Transverse colon (tissue), 4 donors: ENCODE measurements around the gene NOCT. TPM values are rescaled to one million over a fixed set of nuclear protein-coding genes. Genes with fewer than 3 reads are reported as not detected.
"Not testable (repeated sequence)": the region's sequence is repeated elsewhere in the genome, so short reads cannot be mapped to it uniquely, and the experiment has no call there.

Experiments used
- DNase-seq: peaks from one replicate; pipeline ENCODE4 v3.0.0-alpha.2; 2019
- H3K27ac ChIP-seq, 4 donors: fragments of 200-600 bp; sonication (generic); 2 replicates each; pipeline ENCODE4 v1.5.1; 2016 to 2018; ENCODE audit warnings: inconsistent platforms in 4 of 4
- H3K27me3 ChIP-seq: fragments of 200-600 bp; sonication (generic); 2 replicates; pipeline ENCODE4 v1.5.1; 2017; ENCODE audit warnings: inconsistent platforms
- H3K36me3 ChIP-seq, 4 donors: fragments of 200-600 bp; sonication (generic); 2 replicates each; pipeline ENCODE4 v1.5.1; 2017 to 2019; ENCODE audit warnings: inconsistent platforms in 4 of 4
- H3K4me1 ChIP-seq, 4 donors: fragments of 200-600 bp; sonication (generic); 2 replicates each; pipeline ENCODE4 v1.5.1; 2017 to 2020; ENCODE audit warnings: inconsistent platforms in 4 of 4
- H3K4me3 ChIP-seq, 4 donors: fragments of 200-600 bp; sonication (generic); 1 replicate in 1 of 4; 2 replicates in 3 of 4; pipeline versions ENCODE4 v1.5.1 to v1.6.1; 2017 to 2019; ENCODE audit warnings: inconsistent platforms in 4 of 4
- H3K9me3 ChIP-seq, 2 donors: fragments of 200-600 bp; sonication (generic); 2 replicates each; pipeline ENCODE4 v1.5.1; 2017 to 2019; ENCODE audit warnings: inconsistent platforms in 2 of 2
- CTCF ChIP-seq, 5 experiments: fragments of 200-600 bp in 3 of 5; fragments of 450-650 bp in 2 of 5; sonication (generic) in 3 of 5; IDR thresholded peaks; 1 replicate in 2 of 5; 2 replicates in 3 of 5; pipeline ENCODE4 v1.5.1; 2016 to 2017; ENCODE audit warnings: antibody characterized with exemption in 5 of 5, inconsistent platforms in 3 of 5, mild to moderate bottlenecking in 2 of 5, moderate library complexity in 1 of 5
- EP300 ChIP-seq: sonication (generic); formaldehyde crosslinking; IDR thresholded peaks from one replicate; pipeline ENCODE4 v1.6.1; 2017; ENCODE audit warnings: antibody characterized with exemption, low read depth
- POLR2A ChIP-seq: fragments of 450-650 bp; IDR thresholded peaks from one replicate; pipeline ENCODE4 v1.6.1; 2016; ENCODE audit warnings: antibody characterized with exemption, mild to moderate bottlenecking, moderate library complexity
- POLR2AphosphoS5 ChIP-seq, 3 donors: sonication (generic); formaldehyde crosslinking; IDR thresholded peaks; one replicate each; pipeline ENCODE4 v1.6.1; 2016; ENCODE audit warnings: antibody characterized with exemption in 3 of 3
- WGBS, 2 donors: methylation state at CpG; one replicate each; pipeline ENCODE4 v1.1.5; 2018; ENCODE audit warnings: low coverage in 1 of 2; 5-methylcytosine and 5-hydroxymethylcytosine counted together
- in situ Hi-C, 4 donors: fragments of 200-750 bp; cut with MboI; loops; one replicate each; pipeline versions ENCODE4 v1.15.0 to v1.15.1; 2017; ENCODE audit warnings: low sequenced_read_pairs in 3 of 4, low pct_ligation_motif_present in 1 of 4, low pct_unique_long_range_greater_than_20kb in 1 of 4
- intact Hi-C: fragments of 100-400 bp; cut with DNase I; formaldehyde crosslinking; loops from one replicate; pipeline ENCODE4 v1.15.1; 2023; ENCODE audit warnings: low total_unique reads
- total RNA-seq, 4 donors: library from RNA; depleted of rRNA; stranded (reverse); fragments of >200 nt; gene quantifications; one replicate each; pipeline ENCODE4 v1.1.0, GENCODE V29; 2016

The NOCT gene
- total RNA-seq, 4 donors from 2014 or later: 1.4 to 33.7 (median 15.0) TPM

- Histone ChIP-seq H3K4me3 (no peak overlapping the region), H3K4me1 (peaks cover 0 to 48% (median 12%) of the 10 kb centered on the region in 4 donors), H3K27ac (no peak overlapping the region), H3K9me3 (no peaks in the 10 kb centered on the region), H3K27me3 (no peaks in the 10 kb centered on the region), H3K36me3 (no peaks in the 10 kb centered on the region)
- WGBS, 2 donors: 48 to 69% methylated on average over 3 of the region's 3 CpGs
- intact Hi-C loops: no loop called here
- in situ Hi-C loops: no loop called here
- TF ChIP-seq EP300 (no peak), POLR2A (no peak), POLR2AphosphoS5 (IDR thresholded peaks at IDR 0.05) (no peak)
- DNase-seq: no peak
Observed at GRCh38 chr4:139017861-139018260, 2.3 kb downstream of the NOCT start.

GRCh38 chr4:139018501-139018900 is 2.9 kb downstream of the NOCT start:
- Histone ChIP-seq H3K4me3 (no peak overlapping the region), H3K36me3 (no peaks in the 10 kb centered on the region), H3K27me3 (no peaks in the 10 kb centered on the region), H3K27ac (no peak overlapping the region), H3K9me3 (no peaks in the 10 kb centered on the region), H3K4me1 (peaks cover 0 to 43% (median 12%) of the 10 kb centered on the region in 4 donors)
- TF ChIP-seq CTCF (IDR thresholded peaks at IDR 0.05): no peak
- no peak for TF ChIP-seq POLR2A
- no peak for TF ChIP-seq POLR2AphosphoS5 (IDR thresholded peaks at IDR 0.05)
- TF ChIP-seq EP300: no peak
- in situ Hi-C loops: no loop called here
- no peak for DNase-seq
- intact Hi-C loops: no loop called here

DNA sequence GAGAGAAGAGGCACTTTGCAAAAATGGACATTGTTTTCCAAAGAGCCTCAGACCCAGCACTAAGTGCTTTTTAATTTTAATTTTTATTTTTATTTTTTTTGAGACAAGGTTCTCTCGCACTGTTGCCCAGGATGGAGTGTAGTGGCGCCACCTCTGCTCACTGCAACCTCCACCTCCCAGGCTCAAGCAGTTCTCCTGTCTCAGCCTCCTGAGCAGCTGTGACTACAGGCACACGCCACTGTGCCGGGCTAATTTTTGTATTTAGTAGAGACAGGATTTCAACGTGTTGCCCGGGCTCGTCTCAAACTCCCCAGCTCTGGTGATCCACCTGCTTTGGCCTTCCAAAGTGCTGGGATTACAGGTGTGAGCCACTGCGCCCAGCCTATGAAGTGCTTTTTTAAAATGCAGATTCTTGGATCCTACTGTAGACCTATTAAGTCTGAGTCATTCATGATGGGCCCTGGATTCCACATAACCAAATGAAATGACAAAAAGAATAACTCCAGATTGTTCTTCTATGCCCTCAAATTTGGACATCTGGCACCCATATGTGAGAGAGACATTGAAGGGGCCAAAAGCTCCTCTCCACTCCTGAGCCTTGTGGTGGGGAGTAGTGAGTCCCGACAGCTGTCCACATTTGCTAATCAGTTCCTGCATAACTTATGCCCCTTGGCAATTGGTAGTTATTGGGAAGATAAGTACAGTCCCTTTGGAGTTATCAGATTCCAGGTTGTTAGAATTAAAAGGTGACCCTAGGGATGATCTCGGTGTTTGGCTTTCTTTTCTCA is 3.6 kb downstream of the NOCT start:
- 87 to 88% methylated on average over 3 to 10 of the region's 10 CpGs for WGBS, 2 donors
- Histone ChIP-seq H3K27ac (no peak overlapping the region), H3K27me3 (no peaks in the 10 kb centered on the region), H3K4me1 (peaks cover 0 to 39% (median 9%) of the 10 kb centered on the region in 4 donors), H3K36me3 (no peaks in the 10 kb centered on the region), H3K9me3 (no peaks in the 10 kb centered on the region), H3K4me3 (no peak overlapping the region)
- no peak for DNase-seq
- TF ChIP-seq POLR2A (no peak), CTCF (IDR thresholded peaks at IDR 0.05) (no peak), POLR2AphosphoS5 (IDR thresholded peaks at IDR 0.05) (no peak), EP300 (no peak)
- intact Hi-C loops (no loop called here), in situ Hi-C loops (no loop called here)

- 88% methylated on average over 4 of the region's 4 CpGs; no CpG with 5 or more reads in 1 of the 2 donors for WGBS, 2 donors
- no peaks in the 10 kb centered on the region for H3K36me3 ChIP-seq
- no peaks in the 10 kb centered on the region for H3K27me3 ChIP-seq
- in situ Hi-C loops: no loop called here
- H3K4me3 ChIP-seq: no peak overlapping the region
- peaks cover 0 to 29% (median 0%) of the 10 kb centered on the region in 4 donors for H3K4me1 ChIP-seq
- intact Hi-C loops: no loop called here
- no peaks in the 10 kb centered on the region for H3K9me3 ChIP-seq
- H3K27ac ChIP-seq: no peak overlapping the region
- no peak for DNase-seq
- TF ChIP-seq POLR2AphosphoS5 (IDR thresholded peaks at IDR 0.05) (no peak), POLR2A (no peak), CTCF (IDR thresholded peaks at IDR 0.05) (no peak), EP300 (no peak)
Observed at GRCh38 chr4:139020384-139020783, 4.8 kb downstream of the NOCT start.

DNA sequence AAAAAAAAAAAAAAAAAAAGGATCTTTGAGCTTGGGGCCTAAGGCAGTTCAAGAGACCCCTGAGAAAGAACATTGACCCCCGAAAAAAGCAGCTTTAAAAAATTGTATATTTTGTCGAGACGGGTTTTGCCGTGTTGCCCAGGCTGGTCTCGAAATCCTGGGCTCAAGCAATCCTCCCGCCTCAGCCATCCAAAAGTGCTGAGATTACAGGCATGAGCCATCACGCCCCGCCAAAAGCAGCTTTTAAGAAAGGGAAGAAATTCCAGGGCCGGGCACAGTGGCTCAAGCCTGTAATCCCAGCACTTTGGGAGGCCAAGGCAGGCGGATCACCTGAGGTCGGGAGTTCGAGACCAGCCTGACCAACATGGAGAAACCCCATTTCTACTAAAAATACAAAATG is 5.5 kb downstream of the NOCT start:
- H3K36me3 ChIP-seq, in situ Hi-C loops, H3K9me3 ChIP-seq, H3K27ac ChIP-seq, H3K27me3 ChIP-seq, H3K4me3 ChIP-seq, intact Hi-C loops, DNase-seq: not testable (repeated sequence)
- WGBS, 2 donors: 92% methylated on average over 5 to 12 of the region's 12 CpGs
- H3K4me1 ChIP-seq: peaks cover 0 to 28% (median 0%) of the 10 kb centered on the region in 4 donors
